NK-92 treated with Interleukin-12 subunit alpha and Interleukin-12 subunit beta, amount 100 ng/mL, for 24 hours (cell line): ENCODE data around the gene FAM117A.
"Not testable (repeated sequence)": the region's sequence is repeated elsewhere in the genome, so short reads cannot be mapped to it uniquely, and the experiment has no call there.

Experiments
- DNase-seq: peaks from one replicate; lab custom pipeline; 2025; lab: John Stamatoyannopoulos, UW

FAM117A gene

GRCh38 chr17:49739641-49740271 is 24.2 kb downstream of the FAM117A start:
- DNase-seq, result peak; percentile 86

- DNase-seq, result peak; percentile 39
These were observed 25.3 kb downstream of the FAM117A start for GRCh38 chr17:49738456-49739163.

- no peak for DNase-seq
These were observed 29.1 kb downstream of the FAM117A start for GRCh38 chr17:49734515-49735490.

DNA sequence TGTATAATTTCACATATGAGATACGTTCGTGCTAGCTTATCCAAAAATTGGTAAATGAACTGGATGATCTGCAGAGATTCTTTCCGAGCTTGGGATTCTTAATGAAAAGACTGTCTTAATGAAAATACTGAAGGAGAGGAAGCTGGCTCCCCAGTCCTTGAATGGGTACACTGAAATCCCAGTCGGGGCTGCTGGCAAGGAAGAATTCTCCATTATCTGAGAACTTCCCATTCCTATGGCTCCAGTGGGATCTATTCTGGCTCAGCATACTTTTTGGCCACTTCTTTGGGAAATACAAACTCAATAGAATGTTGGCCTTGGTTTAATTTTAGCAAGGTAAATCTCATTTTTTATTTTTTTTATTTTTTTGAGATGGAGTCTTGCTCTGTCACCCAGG is 32.5 kb downstream of the FAM117A start:
- no peak for DNase-seq

DNA sequence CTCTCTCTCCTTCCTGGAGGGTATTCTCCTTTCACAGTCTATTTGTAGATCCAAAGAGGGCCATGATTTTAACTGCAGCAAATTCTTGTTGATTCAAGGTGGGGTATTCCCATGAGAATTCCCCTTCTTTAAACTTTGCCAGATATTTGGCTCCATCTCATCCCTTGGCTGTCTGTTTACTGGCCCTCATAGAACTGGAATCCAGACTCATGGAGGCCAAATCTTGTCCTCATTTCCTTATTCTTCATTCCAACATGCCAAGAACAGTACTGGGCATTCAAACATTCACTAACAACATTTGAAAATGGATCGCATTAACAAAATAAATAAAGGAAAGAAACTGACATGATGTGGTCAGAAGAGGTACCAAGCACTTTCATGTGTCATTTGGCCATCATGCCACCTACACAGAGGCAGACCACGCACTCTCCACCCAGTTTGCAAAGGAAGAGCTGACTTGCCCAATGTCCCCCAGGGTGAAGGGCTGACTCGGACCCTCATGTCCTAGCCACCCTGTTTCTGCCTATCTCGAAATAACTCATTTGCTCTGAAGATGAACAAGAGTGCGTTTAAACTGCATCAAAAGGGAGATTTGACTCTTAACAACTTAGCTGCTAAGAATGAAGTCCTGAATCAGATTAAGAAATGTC is 33.0 kb downstream of the FAM117A start:
- no peak for DNase-seq

DNA sequence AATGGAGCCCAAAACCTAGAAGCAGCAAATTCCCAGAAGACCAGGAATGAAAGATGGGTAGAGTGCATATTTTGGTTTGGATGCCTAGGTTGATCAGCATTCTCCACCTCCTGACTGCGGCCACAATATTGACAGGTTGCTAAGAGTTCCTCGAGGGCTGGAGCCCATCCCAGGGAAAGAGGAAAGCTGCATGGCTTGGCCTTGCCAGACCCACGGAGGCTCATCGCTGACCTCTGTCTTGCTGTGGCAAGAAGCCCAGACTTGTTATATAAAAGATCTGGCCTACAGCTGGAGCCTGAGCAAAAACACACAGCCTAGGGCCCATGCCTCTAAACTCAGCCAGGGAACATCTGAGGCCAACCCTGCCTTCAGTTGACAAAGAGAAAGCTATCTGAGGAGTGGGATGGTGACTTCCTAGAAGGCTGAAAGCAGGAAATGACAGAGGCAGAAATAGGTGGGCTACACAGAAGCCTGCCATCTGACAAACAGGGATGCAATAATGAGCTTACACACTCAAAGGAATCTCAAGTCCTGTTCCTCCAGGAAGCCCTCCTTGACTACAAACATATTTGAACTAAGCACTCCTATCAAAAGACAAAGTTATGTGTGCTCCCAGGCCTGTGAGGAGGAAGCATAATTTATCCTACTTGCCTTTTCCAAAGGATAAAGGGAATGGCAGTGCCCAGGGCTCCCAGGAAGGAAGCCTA is 33.7 kb downstream of the FAM117A start:
- DNase-seq, result no peak

GRCh38 chr17:49729069-49729468 is 34.9 kb downstream of the FAM117A start:
- no peak for DNase-seq

DNA sequence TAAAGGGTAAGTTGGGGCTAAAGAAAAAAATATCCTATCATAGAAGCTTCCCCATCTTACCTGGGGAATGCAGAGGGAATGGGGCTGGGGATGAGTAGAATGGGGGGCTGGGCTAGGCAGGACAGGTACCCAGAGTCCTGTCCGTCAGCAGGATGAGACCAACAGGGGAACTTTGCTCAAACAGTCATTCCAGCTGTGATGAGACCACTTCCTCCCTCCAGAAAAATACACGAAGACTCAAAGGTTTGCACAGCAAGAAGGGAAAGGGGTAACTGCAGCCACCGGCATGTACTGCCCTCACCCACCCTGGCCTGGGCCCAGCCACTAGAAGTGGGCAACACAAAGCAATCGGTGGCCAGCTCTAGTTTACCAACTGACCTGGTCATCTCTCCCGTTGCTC is 35.5 kb downstream of the FAM117A start:
- no peak for DNase-seq

- DNase-seq, result no peak
These were observed 36.6 kb downstream of the FAM117A start for GRCh38 chr17:49727380-49727779.

DNA sequence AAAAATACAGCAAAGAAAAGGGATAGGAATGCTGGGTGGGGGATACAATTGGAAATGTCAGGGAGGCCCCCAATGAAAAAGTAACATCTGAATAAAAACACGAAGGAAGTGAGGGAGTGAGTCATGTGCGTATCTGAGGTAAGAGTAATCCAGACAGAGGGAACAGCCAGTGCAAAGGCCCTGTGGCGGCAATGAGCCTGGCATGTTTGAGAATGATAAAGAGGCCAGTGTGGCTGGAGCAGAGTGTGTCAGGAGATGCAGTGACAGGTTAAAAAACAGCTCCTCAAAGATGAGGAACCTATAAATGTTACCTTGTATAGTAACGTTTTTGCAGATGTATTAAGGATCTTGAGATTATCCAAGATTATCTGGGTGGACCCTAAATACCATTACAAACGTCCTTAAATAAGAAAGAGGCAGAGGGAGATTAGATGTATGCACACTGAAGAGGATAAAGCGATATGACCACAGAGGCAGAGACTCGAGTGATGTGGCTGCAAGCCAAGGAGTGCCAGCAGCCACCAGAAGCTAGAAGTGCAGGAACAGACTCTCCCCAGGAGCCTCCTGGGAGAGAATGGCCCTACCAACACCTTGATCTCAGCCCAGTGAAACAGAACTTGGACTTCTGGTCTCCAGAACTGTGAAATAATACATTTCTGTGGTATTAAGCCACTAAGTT is 38.3 kb downstream of the FAM117A start:
- no peak for DNase-seq

GRCh38 chr17:49724552-49724951 is 39.4 kb downstream of the FAM117A start:
- not testable (repeated sequence) for DNase-seq

GRCh38 chr17:49723423-49723822 is 40.5 kb downstream of the FAM117A start:
- no peak for DNase-seq

DNA sequence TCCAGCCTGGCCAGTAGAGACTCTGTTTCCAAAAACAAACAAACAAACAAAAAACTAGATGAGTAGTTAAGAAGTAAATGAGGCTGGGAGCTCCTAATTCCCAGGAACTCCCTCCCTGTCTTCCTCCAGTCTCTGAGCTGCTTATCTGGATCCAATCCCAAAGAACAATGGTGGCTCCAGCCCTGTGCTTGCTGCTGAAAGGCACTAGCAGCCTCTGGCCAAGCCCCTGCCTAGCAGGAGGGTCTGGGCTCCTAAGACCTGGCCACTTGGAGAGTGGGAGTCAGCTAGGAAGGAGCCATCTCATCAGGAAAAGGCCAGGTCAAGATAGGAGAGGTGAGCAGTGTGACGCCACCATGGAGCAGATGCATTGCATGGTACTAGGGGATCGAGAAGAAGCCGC is 41.9 kb downstream of the FAM117A start:
- no peak for DNase-seq

GRCh38 chr17:49717371-49717861 is 46.5 kb downstream of the FAM117A start:
- DNase-seq, result no peak

DNA sequence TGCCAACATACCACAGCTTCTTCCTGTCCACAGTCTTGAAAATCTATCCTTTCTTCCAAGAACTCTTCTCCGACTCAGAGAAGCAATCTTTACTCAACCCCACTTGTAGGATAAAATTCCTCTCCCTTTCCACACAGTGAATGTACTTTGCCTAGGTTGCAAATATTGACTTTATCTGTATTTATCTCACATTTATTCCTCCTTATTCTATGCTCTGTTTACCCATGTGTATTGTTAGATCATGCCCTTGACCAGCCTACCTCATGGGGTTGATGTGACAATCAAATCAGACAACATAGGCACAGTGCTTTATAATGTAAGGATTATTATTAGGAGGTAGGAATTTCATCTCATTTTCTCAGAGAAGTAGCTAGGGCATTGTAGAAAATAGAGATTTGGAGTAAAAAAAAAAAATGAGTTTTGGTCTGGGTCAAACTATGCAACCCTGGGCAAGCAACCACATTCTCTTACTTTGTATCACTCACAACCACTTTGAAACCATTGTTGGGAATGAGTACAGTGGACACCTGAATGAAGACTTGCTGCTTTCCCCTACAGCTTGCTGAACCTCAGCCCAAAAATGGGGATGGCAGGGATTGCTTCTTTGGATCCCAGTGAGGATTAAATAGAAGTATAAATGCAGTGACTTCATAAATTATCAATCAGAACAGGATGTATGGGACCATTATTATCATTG is 47.1 kb downstream of the FAM117A start:
- DNase-seq, result no peak

DNA sequence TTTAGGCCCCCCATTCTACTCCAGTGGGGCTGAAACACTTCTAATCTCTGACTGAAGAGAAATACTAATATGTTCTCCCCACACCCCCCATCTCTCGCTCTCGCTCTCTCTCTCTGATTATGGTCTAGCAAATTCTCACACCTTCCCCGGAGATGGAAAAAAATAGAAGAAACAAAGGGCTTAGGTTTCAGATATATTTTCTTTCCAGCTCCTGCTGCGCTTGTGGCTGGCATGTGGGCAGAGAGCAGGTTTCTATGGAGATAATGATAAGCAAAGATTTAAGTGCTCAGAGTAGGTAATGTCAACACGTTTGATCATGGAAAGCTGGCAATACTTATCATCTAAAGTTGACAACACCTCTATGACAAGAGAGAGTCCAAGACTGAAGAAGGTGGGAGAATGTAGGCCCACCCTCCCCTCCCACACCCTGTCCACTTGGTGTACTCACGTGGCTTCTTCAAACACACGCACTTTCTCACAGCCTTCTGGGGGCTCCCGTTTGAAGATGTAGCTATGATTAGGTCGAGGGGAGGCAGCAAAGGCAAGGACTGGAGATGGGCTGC is 48.1 kb downstream of the FAM117A start:
- no peak for DNase-seq

GRCh38 chr17:49715216-49715615 is 48.7 kb downstream of the FAM117A start:
- peak; percentile 19 for DNase-seq

- DNase-seq, result no peak
These were observed 55.3 kb downstream of the FAM117A start for GRCh38 chr17:49708515-49709183.
